Esophagus (tissue), 2 donors: ENCODE measurements around the gene MICAL3. TPM values are rescaled to one million over a fixed set of nuclear protein-coding genes. Genes with fewer than 3 reads are reported as not detected.

Experiments
- H3K27ac ChIP-seq, 2 donors: one replicate each; pipeline ENCODE4 v1.5.1; 2013; ENCODE audit warnings: low read depth in 2 of 2, mild to moderate bottlenecking in 2 of 2, inconsistent platforms in 1 of 2, low read length in 1 of 2, moderate library complexity in 1 of 2
- H3K27me3 ChIP-seq, 2 donors: one replicate each; pipeline ENCODE4 v1.6.1; 2013; ENCODE audit warnings: low read length in 2 of 2, control low read depth in 1 of 2, mild to moderate bottlenecking in 1 of 2; ENCODE audit not compliant: insufficient read depth in 2 of 2, control insufficient read depth in 1 of 2
- H3K36me3 ChIP-seq, 2 donors: one replicate each; pipeline ENCODE4 v1.6.1; 2013; ENCODE audit warnings: low read length in 1 of 2; ENCODE audit not compliant: control insufficient read depth in 2 of 2, insufficient read depth in 2 of 2
- H3K4me1 ChIP-seq, 2 donors: one replicate each; pipeline ENCODE4 v1.6.1; 2013; ENCODE audit warnings: low read length in 1 of 2; ENCODE audit not compliant: control insufficient read depth in 2 of 2, insufficient read depth in 2 of 2
- H3K4me3 ChIP-seq, 2 donors: one replicate each; pipeline ENCODE4 v1.5.1; 2013; ENCODE audit warnings: low read length in 2 of 2, mild to moderate bottlenecking in 2 of 2, low read depth in 1 of 2, moderate library complexity in 1 of 2
- H3K9me3 ChIP-seq, 2 donors: one replicate each; pipeline ENCODE4 v1.6.1; 2013; ENCODE audit warnings: mild to moderate bottlenecking in 2 of 2, low read depth in 1 of 2, low read length in 1 of 2, moderate library complexity in 1 of 2; ENCODE audit not compliant: control insufficient read depth in 2 of 2, insufficient read depth in 1 of 2
- WGBS, 2 donors: extraction: QIAGEN DNeasy Blood & Tissue Kit; methylation state at CpG; one replicate each; pipeline ENCODE4 v1.1.7; 2013; 5-methylcytosine and 5-hydroxymethylcytosine counted together
- polyA plus RNA-seq, 2 donors: library from polyadenylated mRNA; stranded (reverse); fragments of 200-250 nt; gene quantifications; one replicate each; pipeline ENCODE4 v1.2.3, GENCODE V29; 2013
- donor health status: healthy with polysubstance abuse.
- donor health status: Bipolar disorder and iron deficiency.

MICAL3 gene
- polyA plus RNA-seq, 2 donors = 6.2 to 13.3 TPM

GRCh38 chr22:17753401-17753989, 270.9 kb downstream of the MICAL3 start:
- H3K4me3 ChIP-seq = no peak overlapping the region
- no peaks in the 10 kb centered on the region for H3K36me3 ChIP-seq
- H3K9me3 ChIP-seq = no peaks in the 10 kb centered on the region
- H3K4me1 ChIP-seq = no peaks in the 10 kb centered on the region
- whole genome bisulfite sequencing, 2 donors = 77 to 83% methylated on average over 13 of the region's 13 CpGs
- no peaks in the 10 kb centered on the region for H3K27me3 ChIP-seq
- no peak overlapping the region for H3K27ac ChIP-seq

- no peaks in the 10 kb centered on the region for H3K4me1 ChIP-seq
- H3K27me3 ChIP-seq = no peaks in the 10 kb centered on the region
- H3K9me3 ChIP-seq = no peaks in the 10 kb centered on the region
- 81 to 85% methylated on average over 6 of the region's 6 CpGs for WGBS, 2 donors
- no peak overlapping the region for H3K27ac ChIP-seq
- no peak overlapping the region for H3K4me3 ChIP-seq
- no peaks in the 10 kb centered on the region for H3K36me3 ChIP-seq
Measured at GRCh38 chr22:17751596-17751995, 272.8 kb downstream of the MICAL3 start.

GRCh38 chr22:17749605-17750395, 274.6 kb downstream of the MICAL3 start:
- Histone ChIP-seq H3K4me1 (no peaks in the 10 kb centered on the region), H3K36me3 (no peaks in the 10 kb centered on the region), H3K27me3 (no peaks in the 10 kb centered on the region), H3K4me3 (no peak overlapping the region), H3K9me3 (no peaks in the 10 kb centered on the region), H3K27ac (no peak overlapping the region)
- 89 to 91% methylated on average over 34 to 35 of the region's 35 CpGs for WGBS, 2 donors

GRCh38 chr22:17748555-17749353, 275.6 kb downstream of the MICAL3 start:
- Histone ChIP-seq H3K36me3 (no peaks in the 10 kb centered on the region), H3K9me3 (no peaks in the 10 kb centered on the region), H3K27me3 (no peaks in the 10 kb centered on the region), H3K4me1 (no peaks in the 10 kb centered on the region), H3K27ac (no peak overlapping the region), H3K4me3 (no peak overlapping the region)
- 80 to 81% methylated on average over 39 to 40 of the region's 40 CpGs for WGBS, 2 donors

- Histone ChIP-seq H3K4me1 (no peaks in the 10 kb centered on the region), H3K9me3 (no peaks in the 10 kb centered on the region), H3K4me3 (no peak overlapping the region), H3K36me3 (peaks cover 0 to 2% of the 10 kb centered on the region in 2 donors), H3K27me3 (no peaks in the 10 kb centered on the region), H3K27ac (no peak overlapping the region)
- 89 to 91% methylated on average over 10 of the region's 10 CpGs for WGBS, 2 donors
Measured at GRCh38 chr22:17746916-17747315, 277.4 kb downstream of the MICAL3 start.

GRCh38 chr22:17744430-17744829, 279.9 kb downstream of the MICAL3 start:
- no peak overlapping the region for H3K27ac ChIP-seq
- H3K36me3 ChIP-seq = peaks cover 0 to 2% of the 10 kb centered on the region in 2 donors
- H3K27me3 ChIP-seq = no peaks in the 10 kb centered on the region
- H3K4me3 ChIP-seq = no peak overlapping the region
- no peaks in the 10 kb centered on the region for H3K4me1 ChIP-seq
- WGBS, 2 donors = 52 to 62% methylated on average over 7 of the region's 7 CpGs
- no peaks in the 10 kb centered on the region for H3K9me3 ChIP-seq

GRCh38 chr22:17743661-17744411, 280.5 kb downstream of the MICAL3 start:
- Histone ChIP-seq H3K27me3 (no peaks in the 10 kb centered on the region), H3K27ac (no peak overlapping the region), H3K4me1 (no peaks in the 10 kb centered on the region), H3K9me3 (no peaks in the 10 kb centered on the region), H3K4me3 (no peak overlapping the region), H3K36me3 (peaks cover 0 to 5% of the 10 kb centered on the region in 2 donors)
- WGBS, 2 donors = 54 to 67% methylated on average over 25 of the region's 25 CpGs

GRCh38 chr22:17742527-17742902, 281.8 kb downstream of the MICAL3 start:
- Histone ChIP-seq H3K36me3 (peaks cover 0 to 12% of the 10 kb centered on the region in 2 donors), H3K4me1 (no peaks in the 10 kb centered on the region), H3K9me3 (no peaks in the 10 kb centered on the region), H3K27me3 (no peaks in the 10 kb centered on the region), H3K27ac (no peak overlapping the region), H3K4me3 (no peak overlapping the region)
- WGBS, 2 donors = 48% methylated on average over 9 of the region's 9 CpGs

- no peaks in the 10 kb centered on the region for H3K4me1 ChIP-seq
- peaks cover 0 to 12% of the 10 kb centered on the region in 2 donors for H3K36me3 ChIP-seq
- no peak overlapping the region for H3K4me3 ChIP-seq
- H3K27ac ChIP-seq = no peak overlapping the region
- no peaks in the 10 kb centered on the region for H3K9me3 ChIP-seq
- 70 to 73% methylated on average over 18 of the region's 18 CpGs for WGBS, 2 donors
- no peaks in the 10 kb centered on the region for H3K27me3 ChIP-seq
Measured at GRCh38 chr22:17741866-17742526, 282.4 kb downstream of the MICAL3 start.
